Transverse colon (tissue), 4 donors: ENCODE measurements around the gene PLAGL1.

Source experiments
- CTCF ChIP-seq, 5 experiments: fragments of 200-600 bp in 3 of 5; fragments of 450-650 bp in 2 of 5; sonication (generic) in 3 of 5; IDR thresholded peaks; 1 replicate in 2 of 5; 2 replicates in 3 of 5; pipeline ENCODE4 v1.5.1; 2016 to 2017; ENCODE audit warnings: antibody characterized with exemption in 5 of 5, inconsistent platforms in 3 of 5, mild to moderate bottlenecking in 2 of 5, moderate library complexity in 1 of 5
- POLR2A ChIP-seq: fragments of 450-650 bp; IDR thresholded peaks from one replicate; pipeline ENCODE4 v1.6.1; 2016; ENCODE audit warnings: antibody characterized with exemption, mild to moderate bottlenecking, moderate library complexity
- POLR2AphosphoS5 ChIP-seq, 3 donors: sonication (generic); formaldehyde crosslinking; IDR thresholded peaks; one replicate each; pipeline ENCODE4 v1.6.1; 2016; ENCODE audit warnings: antibody characterized with exemption in 3 of 3

GRCh38 chr6:143992285-143992684, 15.8 kb downstream of the PLAGL1 start:
- TF ChIP-seq CTCF (IDR thresholded peaks at IDR 0.05) (no peak), POLR2A (no peak), POLR2AphosphoS5 (IDR thresholded peaks at IDR 0.05) (no peak)
